CD4-positive, alpha-beta T cell (primary cell): Measurements from ENCODE around the gene UCK1. TPM values are rescaled to one million over a fixed set of nuclear protein-coding genes. Genes with fewer than 3 reads are reported as not detected.

Experiments used
- ATAC-seq: fragments of 200-7000 bp; cut with Tn5 transposase; one replicate; pipeline ENCODE4 v1.10.0; 2022; ENCODE audit warnings: mild to moderate bottlenecking; ENCODE audit not compliant: poor library complexity
- CTCF ChIA-PET: fragments of 350-600 bp; sonication (Branson Sonifier 250); formaldehyde crosslinking; loops from one replicate; lab custom pipeline; 2021; ENCODE audit warnings: antibody characterized with exemption, inconsistent platforms; lab: Charles Lee
- POLR2A ChIA-PET: fragments of 350-600 bp; sonication (Branson Sonifier 250); formaldehyde crosslinking; loops from one replicate; lab custom pipeline; 2021; ENCODE audit warnings: antibody characterized with exemption, inconsistent platforms; lab: Charles Lee
- DNase-seq, 14 experiments: peaks; one replicate each; pipeline ENCODE4 v3.0.0-alpha.2; 2013 to 2020; ENCODE audit warnings: mixed read lengths in 2 of 14
- H3K27ac ChIP-seq, 2 donors: one replicate each; pipeline versions ENCODE4 v1.5.1 to v1.7.0; 2013; ENCODE audit warnings: low read length in 2 of 2, low read depth in 1 of 2, mild to moderate bottlenecking in 1 of 2
- H3K27me3 ChIP-seq, 2 experiments: 1 replicate in 1 of 2; 2 replicates in 1 of 2; pipeline versions ENCODE4 v1.6.1 to v1.7.0; 2013; ENCODE audit warnings: low read length in 2 of 2, control low read depth in 1 of 2, mild to moderate bottlenecking in 1 of 2, moderate library complexity in 1 of 2; ENCODE audit not compliant: insufficient read depth in 2 of 2, control insufficient read depth in 1 of 2
- H3K36me3 ChIP-seq: one replicate; pipeline ENCODE4 v1.6.1; 2013; ENCODE audit warnings: low read length, control low read depth; ENCODE audit not compliant: insufficient read depth
- H3K4me1 ChIP-seq: one replicate; pipeline ENCODE4 v1.6.1; 2013; ENCODE audit warnings: low read length, control low read depth; ENCODE audit not compliant: insufficient read depth
- H3K4me3 ChIP-seq: one replicate; pipeline ENCODE4 v1.5.1; 2013; ENCODE audit warnings: mild to moderate bottlenecking, low read length, moderate library complexity
- H3K9me3 ChIP-seq, 2 experiments: 1 replicate in 1 of 2; 2 replicates in 1 of 2; pipeline versions ENCODE4 v1.6.1 to v1.7.0; 2013; ENCODE audit warnings: low read length in 2 of 2, mild to moderate bottlenecking in 2 of 2, control low read depth in 1 of 2, moderate library complexity in 1 of 2; ENCODE audit not compliant: control insufficient read depth in 1 of 2, insufficient read depth in 1 of 2
- H3K27ac Mint-ChIP-seq: one replicate; pipeline ENCODE4 v1.8.0; 2020; ENCODE audit warnings: mixed read lengths
- H3K27me3 Mint-ChIP-seq: one replicate; pipeline ENCODE4 v1.8.0; 2021; ENCODE audit warnings: mixed read lengths
- H3K36me3 Mint-ChIP-seq: one replicate; pipeline ENCODE4 v1.8.0; 2021; ENCODE audit warnings: low read depth, mixed read lengths
- H3K4me1 Mint-ChIP-seq: one replicate; pipeline ENCODE4 v1.8.0; 2021; ENCODE audit warnings: low read depth, mixed read lengths
- H3K4me3 Mint-ChIP-seq: one replicate; pipeline ENCODE4 v1.8.0; 2020; ENCODE audit warnings: mild to moderate bottlenecking, mixed read lengths
- H3K9me3 Mint-ChIP-seq: one replicate; pipeline ENCODE4 v1.8.0; 2020; ENCODE audit warnings: mixed read lengths
- intact Hi-C, 2 experiments: fragments of 100-400 bp; cut with DNase I in 1 of 2; cut with micrococcal nuclease in 1 of 2; formaldehyde crosslinking; loops; one replicate each; pipeline versions ENCODE4 v1.15.1 to v1.9.0; 2023 to 2025; cut with DNase I, micrococcal nuclease
- total RNA-seq, 174 experiments: library from RNA in 2 of 174; stranded (reverse) in 2 of 174; gene quantifications; one replicate each; pipeline ENCODE4 v1.2.3 and lab custom pipeline; 2021 to 2026
- TF ChIP-seq, protein P1 (sequence below): fragments of 200-600 bp; IDR thresholded peaks from one replicate; pipeline ENCODE4 v1.8.0; 2022; ENCODE audit warnings: antibody characterized with exemption, mild to moderate bottlenecking

UCK1 gene
- total RNA-seq, 2 experiments from 2014 or later, result 22.1 to 22.5 TPM

DNA sequence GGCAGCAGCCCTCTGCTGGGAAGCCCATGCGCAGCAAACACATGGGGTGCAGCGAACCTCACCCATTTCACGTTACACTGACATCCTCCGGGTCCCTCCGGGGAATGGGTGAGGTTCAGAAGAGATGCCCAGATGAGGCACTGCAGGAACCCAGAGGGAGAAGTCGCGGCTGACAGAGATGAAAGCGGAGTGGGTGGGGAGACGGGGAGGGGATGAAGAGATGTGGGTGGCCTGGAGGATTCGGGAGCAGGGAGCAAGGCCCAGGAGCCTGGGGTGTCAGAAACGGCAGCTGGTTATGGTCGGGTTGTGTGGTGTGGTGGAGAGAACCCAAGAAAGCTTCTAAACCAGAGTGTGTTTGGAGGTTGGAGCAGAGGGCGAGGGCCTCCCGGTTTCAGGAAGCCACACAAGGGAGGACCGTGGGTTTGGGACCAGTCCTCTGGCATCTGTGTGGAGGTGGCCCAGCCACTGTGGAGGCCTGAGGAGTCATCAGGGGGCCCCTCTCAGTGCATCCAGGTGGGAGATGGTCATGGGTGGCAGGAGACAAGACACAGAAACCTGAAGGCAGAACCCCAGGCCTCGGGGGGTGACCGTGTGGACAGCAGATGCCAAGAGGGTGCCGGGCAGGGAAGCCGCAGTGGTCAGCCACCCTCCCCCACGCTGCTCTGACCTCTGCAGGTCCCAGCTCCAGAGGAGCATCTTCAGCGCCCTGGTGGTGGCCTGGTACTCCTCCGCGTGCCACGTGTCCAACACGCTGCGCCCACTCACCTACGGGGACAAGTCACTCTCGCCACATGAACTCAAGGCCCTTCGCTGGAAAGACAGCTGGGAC lies 8.6 kb downstream of the UCK1 start:
- POLR2A ChIA-PET, result no interaction called here
- no peaks in the 10 kb centered on the region for H3K9me3 Mint-ChIP-seq
- Histone ChIP-seq H3K27me3 (no peaks in the 10 kb centered on the region), H3K9me3 (no peaks in the 10 kb centered on the region), H3K4me3 (no peak overlapping the region), H3K4me1 (no peaks in the 10 kb centered on the region), H3K36me3 (peaks cover 93% of the 10 kb centered on the region), H3K27ac (no peak overlapping the region)
- CTCF ChIA-PET, result no interaction called here
- intact Hi-C loops, result no loop called here
- no peaks in the 10 kb centered on the region for H3K27me3 Mint-ChIP-seq
- DNase-seq (no peak), ATAC-seq (no peak)
- no peak overlapping the region for H3K4me3 Mint-ChIP-seq
- TF ChIP-seq, protein P1, sequence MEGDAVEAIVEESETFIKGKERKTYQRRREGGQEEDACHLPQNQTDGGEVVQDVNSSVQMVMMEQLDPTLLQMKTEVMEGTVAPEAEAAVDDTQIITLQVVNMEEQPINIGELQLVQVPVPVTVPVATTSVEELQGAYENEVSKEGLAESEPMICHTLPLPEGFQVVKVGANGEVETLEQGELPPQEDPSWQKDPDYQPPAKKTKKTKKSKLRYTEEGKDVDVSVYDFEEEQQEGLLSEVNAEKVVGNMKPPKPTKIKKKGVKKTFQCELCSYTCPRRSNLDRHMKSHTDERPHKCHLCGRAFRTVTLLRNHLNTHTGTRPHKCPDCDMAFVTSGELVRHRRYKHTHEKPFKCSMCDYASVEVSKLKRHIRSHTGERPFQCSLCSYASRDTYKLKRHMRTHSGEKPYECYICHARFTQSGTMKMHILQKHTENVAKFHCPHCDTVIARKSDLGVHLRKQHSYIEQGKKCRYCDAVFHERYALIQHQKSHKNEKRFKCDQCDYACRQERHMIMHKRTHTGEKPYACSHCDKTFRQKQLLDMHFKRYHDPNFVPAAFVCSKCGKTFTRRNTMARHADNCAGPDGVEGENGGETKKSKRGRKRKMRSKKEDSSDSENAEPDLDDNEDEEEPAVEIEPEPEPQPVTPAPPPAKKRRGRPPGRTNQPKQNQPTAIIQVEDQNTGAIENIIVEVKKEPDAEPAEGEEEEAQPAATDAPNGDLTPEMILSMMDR, result no peak
- H3K4me1 Mint-ChIP-seq, result peaks cover 5% of the 10 kb centered on the region
- H3K27ac Mint-ChIP-seq, result no peak overlapping the region
- peaks cover 69% of the 10 kb centered on the region for H3K36me3 Mint-ChIP-seq

DNA sequence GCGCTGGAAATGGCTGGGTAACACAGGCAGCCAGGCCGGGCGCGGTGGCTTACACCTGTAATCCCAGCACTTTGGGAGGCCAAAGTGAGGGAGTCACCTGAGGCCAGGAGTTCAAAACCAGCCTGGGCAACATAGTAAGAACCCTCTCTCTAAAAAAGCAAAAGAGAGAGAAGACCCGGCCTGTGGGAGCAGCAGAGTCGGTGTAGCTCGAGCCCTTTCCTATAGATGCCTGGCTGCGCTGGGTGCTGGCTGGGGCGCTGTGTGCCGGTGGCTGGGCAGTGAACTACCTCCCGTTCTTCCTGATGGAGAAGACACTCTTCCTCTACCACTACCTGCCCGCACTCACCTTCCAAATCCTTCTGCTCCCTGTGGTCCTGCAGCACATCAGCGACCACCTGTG lies 9.2 kb downstream of the UCK1 start:
- no peak overlapping the region for H3K27ac ChIP-seq
- H3K9me3 ChIP-seq, result no peaks in the 10 kb centered on the region
- ChIA-PET POLR2A (no interaction called here), CTCF (no interaction called here)
- H3K27me3 Mint-ChIP-seq, result no peaks in the 10 kb centered on the region
- H3K4me1 Mint-ChIP-seq, result peaks cover 5% of the 10 kb centered on the region
- H3K36me3 ChIP-seq, result peaks cover 92% of the 10 kb centered on the region
- H3K4me3 ChIP-seq, result no peak overlapping the region
- peaks cover 65% of the 10 kb centered on the region for H3K36me3 Mint-ChIP-seq
- ATAC-seq, result no peak
- intact Hi-C loops, result no loop called here
- no peaks in the 10 kb centered on the region for H3K9me3 Mint-ChIP-seq
- TF ChIP-seq, protein P1, result no peak
- H3K27ac Mint-ChIP-seq, result no peak overlapping the region
- no peaks in the 10 kb centered on the region for H3K27me3 ChIP-seq
- no peak for DNase-seq
- no peaks in the 10 kb centered on the region for H3K4me1 ChIP-seq
- no peak overlapping the region for H3K4me3 Mint-ChIP-seq

DNA sequence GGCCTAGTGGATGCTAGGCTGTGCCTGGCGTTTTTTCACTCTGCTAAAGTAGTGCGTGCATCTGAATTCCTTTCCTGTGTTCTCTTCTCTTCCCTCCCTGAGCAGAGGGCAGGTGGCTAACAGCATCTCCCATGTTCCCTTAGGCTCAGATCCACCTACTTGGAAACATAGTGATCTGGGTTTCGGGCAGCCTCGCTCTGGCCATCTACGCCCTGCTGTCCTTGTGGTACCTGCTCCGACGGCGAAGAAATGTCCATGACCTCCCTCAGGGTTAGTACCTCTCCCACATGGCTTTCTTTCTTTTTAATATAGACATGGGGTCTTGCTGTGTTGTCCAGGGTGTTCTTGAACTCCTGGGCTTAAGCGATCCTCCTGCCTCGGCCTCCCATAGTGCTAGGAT lies 9.9 kb downstream of the UCK1 start:
- peaks cover under 1% of the 10 kb centered on the region for H3K4me1 Mint-ChIP-seq
- H3K27me3 ChIP-seq, result no peaks in the 10 kb centered on the region
- no peaks in the 10 kb centered on the region for H3K9me3 Mint-ChIP-seq
- ATAC-seq (no peak), DNase-seq (no peak)
- no peak overlapping the region for H3K27ac ChIP-seq
- no peak overlapping the region for H3K4me3 Mint-ChIP-seq
- H3K9me3 ChIP-seq, result no peaks in the 10 kb centered on the region
- POLR2A ChIA-PET, result no interaction called here
- peaks cover 59% of the 10 kb centered on the region for H3K36me3 Mint-ChIP-seq
- no peak overlapping the region for H3K27ac Mint-ChIP-seq
- peaks cover 93% of the 10 kb centered on the region for H3K36me3 ChIP-seq
- CTCF ChIA-PET, result no interaction called here
- TF ChIP-seq, protein P1, result no peak
- H3K4me1 ChIP-seq, result no peaks in the 10 kb centered on the region
- intact Hi-C loops, result no loop called here
- H3K4me3 ChIP-seq, result no peak overlapping the region
- H3K27me3 Mint-ChIP-seq, result no peaks in the 10 kb centered on the region
